ENCODE measurements around the gene SRF. TPM values are rescaled to one million over a fixed set of nuclear protein-coding genes. Genes with fewer than 3 reads are reported as not detected.

Gene SRF
- total and polyA plus RNA-seq, 2 donors (not counting 3 experiments of a cell fraction or from before 2014, with no cell fraction given), result 34.4 to 55.8 TPM

DNA sequence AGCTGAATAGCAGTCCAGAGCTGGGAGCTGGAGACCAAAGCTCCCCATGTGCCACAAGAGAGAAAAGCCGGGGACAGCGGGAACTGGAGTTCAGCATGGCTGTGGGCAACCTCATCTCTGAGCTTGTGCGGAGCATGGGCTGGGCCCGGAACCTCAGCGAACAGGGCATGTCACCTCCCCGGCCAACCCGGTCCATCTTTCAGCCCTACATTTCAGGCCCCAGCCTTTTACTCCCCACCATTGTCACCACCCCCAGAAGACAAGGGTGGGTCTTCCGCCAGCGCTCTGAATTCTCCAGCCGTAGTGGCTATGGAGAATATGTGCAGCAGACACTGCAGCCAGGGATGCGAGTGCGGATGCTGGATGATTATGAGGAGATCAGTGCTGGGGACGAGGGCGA is 14.9 kb downstream of the SRF start:
- H3K27ac ChIP-seq (ENCODE audit: insufficient read depth, low read depth, low read length), result no peak overlapping the region
- DNase-seq (ENCODE audit: low read depth, low spot score) (no peak), FAIRE-seq (no peak)
- H2AFZ ChIP-seq (ENCODE audit: low read depth, low read length), result no peak overlapping the region
- CTCF ChIA-PET, result no interaction called here
- dilution Hi-C loops (cut with MboI; ENCODE audit: extremely low pct_ligation_motif_present, low sequenced_read_pairs) (no loop called here), intact Hi-C loops (cut with micrococcal nuclease) (no loop called here)
- H3K9ac ChIP-seq (replicated peaks; ENCODE audit: extremely low read depth, insufficient read depth, low read length), result no peak overlapping the region
- H4K20me1 ChIP-seq (replicated peaks; ENCODE audit: control insufficient read depth, extremely low read depth, insufficient read depth, low read length), result no peaks in the 10 kb centered on the region
- POLR2A ChIA-PET, result no interaction called here
- peaks cover 17% of the 10 kb centered on the region for H3K4me1 ChIP-seq (ENCODE audit: control insufficient read depth, extremely low read depth, insufficient read depth, low read length)
- no peaks in the 10 kb centered on the region for H3K27me3 ChIP-seq (ENCODE audit: control insufficient read depth in 2 of 2, insufficient read depth in 2 of 2, low read length in 2 of 2)
- H3K36me3 ChIP-seq (ENCODE audit: control insufficient read depth in 2 of 2, extremely low read depth in 1 of 2, insufficient read depth in 2 of 2, low read length in 2 of 2), result peaks cover 3 to 21% of the 10 kb centered on the region in 2 experiments
- no peak overlapping the region for H3K4me2 ChIP-seq (ENCODE audit: insufficient read depth, low read length)
- H3K9me3 ChIP-seq (replicated peaks; ENCODE audit: control insufficient read depth, insufficient read depth, low read length), result no peaks in the 10 kb centered on the region
- H3K79me2 ChIP-seq (ENCODE audit: control insufficient read depth, insufficient read depth, low read length), result peaks cover 2% of the 10 kb centered on the region
- no peaks in the 10 kb centered on the region for H3K9me1 ChIP-seq (replicated peaks; ENCODE audit: control insufficient read depth, extremely low read depth, insufficient read depth, low read length)
- no peak overlapping the region for H3K4me3 ChIP-seq (replicated peaks in 1 of 3; ENCODE audit: insufficient read depth in 1 of 3, low read depth in 1 of 3, low read length in 3 of 3)
- BruUV-seq (replicated peaks), result no TSS peak
- TF ChIP-seq, protein P1, sequence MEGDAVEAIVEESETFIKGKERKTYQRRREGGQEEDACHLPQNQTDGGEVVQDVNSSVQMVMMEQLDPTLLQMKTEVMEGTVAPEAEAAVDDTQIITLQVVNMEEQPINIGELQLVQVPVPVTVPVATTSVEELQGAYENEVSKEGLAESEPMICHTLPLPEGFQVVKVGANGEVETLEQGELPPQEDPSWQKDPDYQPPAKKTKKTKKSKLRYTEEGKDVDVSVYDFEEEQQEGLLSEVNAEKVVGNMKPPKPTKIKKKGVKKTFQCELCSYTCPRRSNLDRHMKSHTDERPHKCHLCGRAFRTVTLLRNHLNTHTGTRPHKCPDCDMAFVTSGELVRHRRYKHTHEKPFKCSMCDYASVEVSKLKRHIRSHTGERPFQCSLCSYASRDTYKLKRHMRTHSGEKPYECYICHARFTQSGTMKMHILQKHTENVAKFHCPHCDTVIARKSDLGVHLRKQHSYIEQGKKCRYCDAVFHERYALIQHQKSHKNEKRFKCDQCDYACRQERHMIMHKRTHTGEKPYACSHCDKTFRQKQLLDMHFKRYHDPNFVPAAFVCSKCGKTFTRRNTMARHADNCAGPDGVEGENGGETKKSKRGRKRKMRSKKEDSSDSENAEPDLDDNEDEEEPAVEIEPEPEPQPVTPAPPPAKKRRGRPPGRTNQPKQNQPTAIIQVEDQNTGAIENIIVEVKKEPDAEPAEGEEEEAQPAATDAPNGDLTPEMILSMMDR (IDR thresholded peaks at IDR 0.05; ENCODE audit: extremely low read depth in 1 of 2, insufficient read depth in 1 of 2, low read depth in 1 of 2, low read length in 2 of 2), result no peak
- TF ChIP-seq FOS (IDR thresholded peaks at IDR 0.05; ENCODE audit: borderline replicate concordance, insufficient read depth, low read length) (no peak), GATA2 (IDR thresholded peaks at IDR 0.05; ENCODE audit: insufficient read depth, insufficient read length, low read depth, low read length) (no peak), JUN (IDR thresholded peaks at IDR 0.05; ENCODE audit: borderline replicate concordance, insufficient read depth, insufficient read length, low read depth) (no peak), POLR2AphosphoS5 (IDR thresholded peaks at IDR 0.05; ENCODE audit: insufficient read depth, low read depth, low read length) (no peak)

DNA sequence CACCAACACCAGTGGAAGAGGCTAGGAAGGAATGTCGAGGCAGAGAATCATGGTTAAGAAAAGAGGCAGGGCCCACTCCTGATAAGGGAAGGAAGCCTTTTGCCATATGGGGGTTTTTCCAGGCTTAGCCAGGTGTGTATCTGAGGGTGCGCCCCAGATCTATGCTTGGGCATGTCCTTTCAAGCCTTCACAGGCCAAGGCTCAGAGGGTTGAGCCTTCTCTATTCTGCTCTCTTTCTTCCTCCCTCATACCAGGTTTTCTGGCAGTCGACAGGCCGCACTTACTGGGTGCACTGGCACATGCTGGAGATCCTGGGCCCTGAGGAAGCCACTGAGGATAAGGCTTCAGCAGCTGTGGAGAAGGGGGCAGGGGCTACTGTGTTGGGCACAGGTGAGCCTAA is 15.6 kb downstream of the SRF start:
- no peak for TF ChIP-seq POLR2A (IDR thresholded peaks at IDR 0.05; ENCODE audit: low read depth, low read length)
- TF ChIP-seq EZH2 (IDR thresholded peaks at IDR 0.05; ENCODE audit: borderline replicate concordance, low read depth, low read length, severe bottlenecking), result no peak
- no peak for TF ChIP-seq GATA2 (IDR thresholded peaks at IDR 0.05; ENCODE audit: insufficient read depth, insufficient read length, low read depth, low read length)
- no TSS peak for BruUV-seq (replicated peaks)
- DNase-seq (ENCODE audit: low read depth, low spot score) (no peak), FAIRE-seq (no peak)
- dilution Hi-C loops (cut with MboI; ENCODE audit: extremely low pct_ligation_motif_present, low sequenced_read_pairs) (no loop called here), intact Hi-C loops (cut with micrococcal nuclease) (no loop called here)
- ChIA-PET CTCF (no interaction called here), POLR2A (no interaction called here)
- Histone ChIP-seq H3K36me3 (ENCODE audit: control insufficient read depth in 2 of 2, extremely low read depth in 1 of 2, insufficient read depth in 2 of 2, low read length in 2 of 2) (peaks cover 3 to 20% of the 10 kb centered on the region in 2 experiments), H3K4me3 (replicated peaks in 1 of 3; ENCODE audit: insufficient read depth in 1 of 3, low read depth in 1 of 3, low read length in 3 of 3) (no peak overlapping the region), H3K4me2 (ENCODE audit: insufficient read depth, low read length) (no peak overlapping the region), H3K9ac (replicated peaks; ENCODE audit: extremely low read depth, insufficient read depth, low read length) (no peak overlapping the region), H3K79me2 (ENCODE audit: control insufficient read depth, insufficient read depth, low read length) (peaks cover 2% of the 10 kb centered on the region), H3K4me1 (ENCODE audit: control insufficient read depth, extremely low read depth, insufficient read depth, low read length) (peaks cover 13% of the 10 kb centered on the region), H2AFZ (ENCODE audit: low read depth, low read length) (no peak overlapping the region), H3K9me1 (replicated peaks; ENCODE audit: control insufficient read depth, extremely low read depth, insufficient read depth, low read length) (no peaks in the 10 kb centered on the region), H3K27me3 (ENCODE audit: control insufficient read depth in 2 of 2, insufficient read depth in 2 of 2, low read length in 2 of 2) (no peaks in the 10 kb centered on the region), H3K9me3 (replicated peaks; ENCODE audit: control insufficient read depth, insufficient read depth, low read length) (no peaks in the 10 kb centered on the region), H4K20me1 (replicated peaks; ENCODE audit: control insufficient read depth, extremely low read depth, insufficient read depth, low read length) (no peaks in the 10 kb centered on the region), H3K27ac (ENCODE audit: insufficient read depth, low read depth, low read length) (no peak overlapping the region)
